Upper lobe of right lung (tissue), 1 donor: ENCODE measurements around the gene SMIM29. TPM values are rescaled to one million over a fixed set of nuclear protein-coding genes. Genes with fewer than 3 reads are reported as not detected.
A peak's percentile ranks its signal among the peaks of the same experiment; 100 is the strongest.

Source experiments
- ATAC-seq: fragments of 200-7000 bp; cut with Tn5 transposase; one replicate; pipeline ENCODE4 v1.9.1; 2020; ENCODE audit warnings: mild to moderate bottlenecking, moderate library complexity
- DNase-seq: peaks from one replicate; pipeline ENCODE4 v3.0.0-alpha.2; 2020
- H3K27ac ChIP-seq: fragments of 200-600 bp; one replicate; pipeline ENCODE4 v1.8.0; 2022
- H3K27me3 ChIP-seq: fragments of 200-600 bp; one replicate; pipeline ENCODE4 v1.8.0; 2022; ENCODE audit warnings: mild to moderate bottlenecking
- H3K36me3 ChIP-seq: fragments of 200-600 bp; one replicate; pipeline ENCODE4 v1.8.0; 2022
- H3K4me1 ChIP-seq: fragments of 200-600 bp; one replicate; pipeline ENCODE4 v1.8.0; 2022
- H3K4me3 ChIP-seq: fragments of 200-600 bp; one replicate; pipeline ENCODE4 v1.8.0; 2022; ENCODE audit warnings: mild to moderate bottlenecking
- H3K9me3 ChIP-seq: fragments of 200-600 bp; one replicate; pipeline ENCODE4 v1.8.0; 2022
- intact Hi-C: fragments of 100-400 bp; cut with DNase I; formaldehyde crosslinking; loops from one replicate; pipeline ENCODE4 v1.11.0; 2022
- total RNA-seq: library from RNA; stranded (reverse); fragmentation: NEBNext Ultra II Directional; extraction: Animal tissue kit (Norgen Biotek cat#: 25700); gene quantifications from one replicate; pipeline ENCODE4 v1.2.1, GENCODE V29; 2021
- TF ChIP-seq, protein P1 (sequence below): fragments of 200-600 bp; IDR thresholded peaks from one replicate; pipeline ENCODE4 v1.8.0; 2022; ENCODE audit warnings: antibody characterized with exemption
- donor health status: DM: no; HTN: yes; CAD: no; lungs with severe emphysema.

The SMIM29 gene
- total RNA-seq, 1 donor from 2014 or later = 32.6 TPM

DNA sequence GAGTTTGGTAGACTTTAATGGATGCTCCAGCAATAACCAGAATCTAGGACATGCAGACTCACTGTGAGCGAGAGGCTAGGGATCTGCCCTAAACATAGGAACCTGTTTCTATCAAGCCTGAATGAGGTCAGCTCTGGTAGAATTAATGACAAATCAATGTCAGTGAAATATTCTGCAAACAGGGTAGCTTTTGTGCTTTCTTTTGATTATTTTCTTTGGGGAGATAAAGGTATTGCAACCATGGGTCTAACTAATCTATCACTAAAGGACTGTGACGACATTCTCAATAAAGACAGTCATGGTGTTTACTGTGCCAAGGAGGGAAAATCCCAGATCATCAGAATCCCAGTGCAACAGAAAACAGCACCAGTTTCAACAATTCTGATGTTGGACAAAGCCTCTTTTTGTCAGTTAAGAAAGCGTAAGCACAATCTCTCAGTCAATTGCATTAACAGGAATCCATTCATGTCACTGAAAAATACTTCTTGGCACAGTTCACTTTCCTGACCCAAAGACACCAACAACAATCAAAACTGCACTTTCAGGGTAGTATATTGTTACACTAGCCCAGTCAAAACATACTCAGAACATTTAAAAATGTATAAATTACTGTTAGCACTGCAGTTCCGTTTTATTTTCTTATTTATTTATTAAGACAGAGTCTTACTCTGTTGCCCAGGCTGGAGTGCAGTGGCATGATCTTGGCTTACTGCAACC lies 36.8 kb upstream of the SMIM29 start:
- Histone ChIP-seq H3K4me3 (no peak overlapping the region), H3K4me1 (peaks cover 8% of the 10 kb centered on the region), H3K27me3 (no peaks in the 10 kb centered on the region), H3K27ac (peak overlapping the region; percentile 52), H3K9me3 (no peaks in the 10 kb centered on the region), H3K36me3 (no peaks in the 10 kb centered on the region)
- TF ChIP-seq, protein P1, sequence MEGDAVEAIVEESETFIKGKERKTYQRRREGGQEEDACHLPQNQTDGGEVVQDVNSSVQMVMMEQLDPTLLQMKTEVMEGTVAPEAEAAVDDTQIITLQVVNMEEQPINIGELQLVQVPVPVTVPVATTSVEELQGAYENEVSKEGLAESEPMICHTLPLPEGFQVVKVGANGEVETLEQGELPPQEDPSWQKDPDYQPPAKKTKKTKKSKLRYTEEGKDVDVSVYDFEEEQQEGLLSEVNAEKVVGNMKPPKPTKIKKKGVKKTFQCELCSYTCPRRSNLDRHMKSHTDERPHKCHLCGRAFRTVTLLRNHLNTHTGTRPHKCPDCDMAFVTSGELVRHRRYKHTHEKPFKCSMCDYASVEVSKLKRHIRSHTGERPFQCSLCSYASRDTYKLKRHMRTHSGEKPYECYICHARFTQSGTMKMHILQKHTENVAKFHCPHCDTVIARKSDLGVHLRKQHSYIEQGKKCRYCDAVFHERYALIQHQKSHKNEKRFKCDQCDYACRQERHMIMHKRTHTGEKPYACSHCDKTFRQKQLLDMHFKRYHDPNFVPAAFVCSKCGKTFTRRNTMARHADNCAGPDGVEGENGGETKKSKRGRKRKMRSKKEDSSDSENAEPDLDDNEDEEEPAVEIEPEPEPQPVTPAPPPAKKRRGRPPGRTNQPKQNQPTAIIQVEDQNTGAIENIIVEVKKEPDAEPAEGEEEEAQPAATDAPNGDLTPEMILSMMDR = no peak
- intact Hi-C loops = no loop called here
- ATAC-seq (no peak), DNase-seq (no peak)

- no peak overlapping the region for H3K4me3 ChIP-seq
- H3K4me1 ChIP-seq = peaks cover 8% of the 10 kb centered on the region
- H3K9me3 ChIP-seq = no peaks in the 10 kb centered on the region
- intact Hi-C loops = no loop called here
- H3K27ac ChIP-seq = peak overlapping the region; percentile 52
- H3K36me3 ChIP-seq = peaks cover 2% of the 10 kb centered on the region
- TF ChIP-seq, protein P1 = no peak
- DNase-seq (peak; percentile 73), ATAC-seq (peak; percentile 95)
- H3K27me3 ChIP-seq = no peaks in the 10 kb centered on the region
Observed at GRCh38 chr6:34284563-34285447, 36.0 kb upstream of the SMIM29 start.

DNA sequence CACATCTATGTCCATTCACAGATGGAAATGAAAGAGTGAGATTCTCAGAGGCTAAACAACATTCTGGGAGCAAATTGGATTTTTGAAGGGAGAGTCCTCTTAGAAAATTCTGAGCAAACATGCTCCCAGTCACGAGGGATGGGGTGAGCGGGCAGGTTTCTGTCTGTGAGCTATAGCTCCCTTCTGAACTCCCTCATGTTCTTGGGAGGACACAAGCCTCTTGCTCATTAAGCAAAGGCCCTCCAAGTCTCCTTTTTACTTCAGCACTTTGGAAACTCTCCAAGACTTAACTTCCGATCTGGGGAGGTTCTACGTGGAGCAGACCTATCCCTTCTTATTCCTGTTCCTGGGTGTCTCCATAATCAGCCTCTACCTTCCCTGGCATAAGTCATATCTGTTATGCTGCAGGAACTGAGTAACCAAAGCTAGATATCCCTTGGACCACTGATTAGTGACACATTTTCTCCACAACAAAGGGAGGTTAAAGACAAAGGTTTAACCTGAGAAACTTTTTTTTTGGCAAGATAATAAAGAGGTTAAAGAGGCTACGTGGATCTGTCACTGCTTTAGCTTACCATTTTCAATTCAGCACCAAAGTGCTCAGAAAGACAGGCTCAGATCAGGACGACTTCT lies 33.0 kb upstream of the SMIM29 start:
- intact Hi-C loops = no loop called here
- Histone ChIP-seq H3K27ac (no peak overlapping the region), H3K36me3 (peaks cover 4% of the 10 kb centered on the region), H3K4me3 (no peak overlapping the region), H3K27me3 (no peaks in the 10 kb centered on the region), H3K4me1 (peaks cover 4% of the 10 kb centered on the region), H3K9me3 (no peaks in the 10 kb centered on the region)
- TF ChIP-seq, protein P1 = no peak
- DNase-seq = no peak
- no peak for ATAC-seq

GRCh38 chr6:34280216-34280615 lies 31.4 kb upstream of the SMIM29 start:
- Histone ChIP-seq H3K36me3 (peaks cover 4% of the 10 kb centered on the region), H3K27me3 (no peaks in the 10 kb centered on the region), H3K27ac (no peak overlapping the region), H3K9me3 (no peaks in the 10 kb centered on the region), H3K4me1 (peaks cover under 1% of the 10 kb centered on the region), H3K4me3 (no peak overlapping the region)
- TF ChIP-seq, protein P1 = no peak
- no peak for ATAC-seq
- intact Hi-C loops = no loop called here
- no peak for DNase-seq

GRCh38 chr6:34278833-34279232 lies 30.0 kb upstream of the SMIM29 start:
- Histone ChIP-seq H3K36me3 (peaks cover 4% of the 10 kb centered on the region), H3K4me1 (no peaks in the 10 kb centered on the region), H3K9me3 (no peaks in the 10 kb centered on the region), H3K4me3 (no peak overlapping the region), H3K27me3 (no peaks in the 10 kb centered on the region), H3K27ac (no peak overlapping the region)
- ATAC-seq (no peak), DNase-seq (no peak)
- TF ChIP-seq, protein P1 = no peak
- intact Hi-C loops = no loop called here
